GM12875 (cell line): ENCODE data around the gene RNF123.

Source experiments
- H3K4me3 ChIP-seq: one replicate; pipeline ENCODE4 v1.5.1; 2011; ENCODE audit warnings: low read depth, low read length, control low read depth
- CTCF ChIP-seq: IDR thresholded peaks from 2 replicates; pipeline ENCODE4 v1.5.1; 2011; ENCODE audit warnings: low read depth, mild to moderate bottlenecking, control low read depth, inconsistent platforms, low read length, moderate library complexity, borderline replicate concordance; ENCODE audit not compliant: insufficient read depth

Gene RNF123

GRCh38 chr3:49689046-49689907 lies at the start of gene RNF123, which contains the start of gene MST1:
RNF123 (plus strand) TSS chr3:49689557; CDS start chr3:49691166, 1,609 bp downstream.
MST1 (minus strand) TSS chr3:49689474; CDS start chr3:49688691, 783 bp downstream.
- TF ChIP-seq CTCF, result peak; percentile 52
- peak within 1 kb of the TSS; percentile 71 for H3K4me3 ChIP-seq

- no peak overlapping the region for H3K4me3 ChIP-seq
- TF ChIP-seq CTCF, result no peak
Observed at GRCh38 chr3:49641292-49641691, 48.1 kb upstream of the RNF123 start.

GRCh38 chr3:49641921-49642707 lies 47.2 kb upstream of the RNF123 start:
- no peak overlapping the region for H3K4me3 ChIP-seq
- TF ChIP-seq CTCF, result no peak

GRCh38 chr3:49642708-49643145 lies 46.6 kb upstream of the RNF123 start:
- TF ChIP-seq CTCF, result no peak
- H3K4me3 ChIP-seq, result no peak overlapping the region

GRCh38 chr3:49644684-49645083 lies 44.7 kb upstream of the RNF123 start:
- no peak for TF ChIP-seq CTCF

GRCh38 chr3:49646236-49646635 lies 43.1 kb upstream of the RNF123 start:
- no peak for TF ChIP-seq CTCF
- H3K4me3 ChIP-seq, result no peak overlapping the region

More at GRCh38 chr3:49644684-49645083, 44.7 kb upstream of the RNF123 start:
- no peak overlapping the region for H3K4me3 ChIP-seq
